IMR-90 (cell line): ENCODE data around the gene UMODL1. TPM values are rescaled to one million over a fixed set of nuclear protein-coding genes. Genes with fewer than 3 reads are reported as not detected.

Source experiments
- ATAC-seq: fragments of 200-7000 bp; cut with Tn5 transposase; 2 replicates; pipeline ENCODE4 v1.9.1; 2020; ENCODE audit warnings: low read depth, mild to moderate bottlenecking, moderate library complexity
- BruUV-seq: library from RNA; stranded (reverse); fragments of 400-500 nt; replicated peaks from 2 replicates; lab custom pipeline; 2021; lab: Mats Ljungman, UMichigan
- CTCF ChIA-PET: fragments of 300-600 bp; formaldehyde crosslinking; extraction: SDS; loops from one replicate; lab custom pipeline; 2021; ENCODE audit warnings: antibody characterized with exemption; lab: Yijun Ruan, JAX
- POLR2A ChIA-PET: fragments of 300-600 bp; sonication (Branson Sonifier 250); formaldehyde crosslinking; loops from one replicate; lab custom pipeline; 2022; ENCODE audit warnings: antibody characterized with exemption; ENCODE audit not compliant: unreplicated experiment; lab: Charles Lee
- DNase-seq: peaks from one replicate; pipeline ENCODE4 v3.0.0; 2013
- H2AFZ ChIP-seq: replicated peaks from 2 replicates; pipeline ENCODE3; 2013; ENCODE audit warnings: low read length, mild to moderate bottlenecking; ENCODE audit not compliant: poor library complexity
- H2AK5ac ChIP-seq: 2 replicates; pipeline ENCODE4 v1.6.1; 2013; ENCODE audit warnings: low read depth, low read length, inconsistent platforms
- H2AK9ac ChIP-seq: replicated peaks from 2 replicates; pipeline ENCODE3; 2013; ENCODE audit warnings: mild to moderate bottlenecking, low read depth, low read length, moderate library complexity; ENCODE audit not compliant: poor library complexity
- H2BK120ac ChIP-seq: 2 replicates; pipeline ENCODE4 v1.6.1; 2013; ENCODE audit warnings: low read depth, low read length, inconsistent platforms
- H2BK15ac ChIP-seq: 3 replicates; pipeline ENCODE4 v1.6.1; 2013; ENCODE audit warnings: low read depth, low read length, inconsistent platforms
- H2BK20ac ChIP-seq: 2 replicates; pipeline ENCODE4 v1.6.1; 2013; ENCODE audit warnings: low read depth, mild to moderate bottlenecking, inconsistent platforms, low read length, moderate library complexity
- H2BK5ac ChIP-seq: 2 replicates; pipeline ENCODE4 v1.6.1; 2013; ENCODE audit warnings: mild to moderate bottlenecking, low read depth, low read length, inconsistent platforms; ENCODE audit not compliant: poor library complexity, severe bottlenecking
- H3K14ac ChIP-seq: replicated peaks from 2 replicates; pipeline ENCODE4 v1.6.1; 2013; ENCODE audit warnings: low read depth, low read length, inconsistent platforms
- H3K18ac ChIP-seq: 2 replicates; pipeline ENCODE4 v1.6.1; 2013; ENCODE audit warnings: low read depth, low read length, control low read depth
- H3K23ac ChIP-seq: 2 replicates; pipeline ENCODE4 v1.6.1; 2013; ENCODE audit warnings: low read depth, low read length, inconsistent platforms
- H3K27ac ChIP-seq: 2 replicates; pipeline ENCODE4 v1.5.1; 2013; ENCODE audit warnings: mild to moderate bottlenecking, control low read depth, low read length; ENCODE audit not compliant: insufficient read depth
- H3K27me3 ChIP-seq: 2 replicates; pipeline ENCODE4 v1.6.1; 2013; ENCODE audit warnings: low read length; ENCODE audit not compliant: control insufficient read depth, insufficient read depth
- H3K36me3 ChIP-seq: 2 replicates; pipeline ENCODE4 v1.6.1; 2013; ENCODE audit warnings: low read length, mixed read lengths; ENCODE audit not compliant: control insufficient read depth, insufficient read depth
- H3K4ac ChIP-seq: 2 replicates; pipeline ENCODE4 v1.6.1; 2013; ENCODE audit warnings: low read depth, low read length, inconsistent platforms
- H3K4me1 ChIP-seq: 2 replicates; pipeline ENCODE4 v1.6.1; 2013; ENCODE audit warnings: low read length, mixed read lengths; ENCODE audit not compliant: control insufficient read depth, insufficient read depth
- H3K4me2 ChIP-seq: 2 replicates; pipeline ENCODE4 v1.6.1; 2013; ENCODE audit warnings: low read depth, mild to moderate bottlenecking, control low read depth, low read length, moderate library complexity
- H3K4me3 ChIP-seq: 2 replicates; pipeline ENCODE4 v1.5.1; 2013; ENCODE audit warnings: low read depth, mild to moderate bottlenecking, control low read depth, low read length, moderate library complexity; ENCODE audit not compliant: insufficient read depth
- H3K56ac ChIP-seq: 2 replicates; pipeline ENCODE4 v1.6.1; 2013; ENCODE audit warnings: low read length, inconsistent platforms; ENCODE audit not compliant: insufficient read depth; ENCODE audit errors: extremely low read depth
- H3K79me1 ChIP-seq, 2 experiments: 2 replicates each; pipeline ENCODE4 v1.6.1; 2013; ENCODE audit warnings: low read length in 2 of 2, inconsistent platforms in 1 of 2, low read depth in 1 of 2
- H3K9ac ChIP-seq: 2 replicates; pipeline ENCODE4 v1.6.1; 2013; ENCODE audit warnings: low read depth, low read length, control low read depth
- H3K9me1 ChIP-seq: 2 replicates; pipeline ENCODE4 v1.6.1; 2013; ENCODE audit warnings: low read length, inconsistent platforms; ENCODE audit not compliant: insufficient read depth
- H3K9me3 ChIP-seq: 2 replicates; pipeline ENCODE4 v1.6.1; 2013; ENCODE audit warnings: low read length; ENCODE audit not compliant: control insufficient read depth, insufficient read depth
- H4K20me1 ChIP-seq: 2 replicates; pipeline ENCODE4 v1.6.1; 2013; ENCODE audit warnings: low read length, inconsistent platforms; ENCODE audit not compliant: insufficient read depth
- H4K5ac ChIP-seq: 2 replicates; pipeline ENCODE4 v1.6.1; 2013; ENCODE audit warnings: mild to moderate bottlenecking, low read depth, low read length, control low read depth
- H4K8ac ChIP-seq, 2 experiments: 2 replicates each; pipeline ENCODE4 v1.6.1; 2013; ENCODE audit warnings: low read depth in 2 of 2, low read length in 2 of 2, control low read depth in 1 of 2, inconsistent platforms in 1 of 2
- H4K91ac ChIP-seq: 2 replicates; pipeline ENCODE4 v1.6.1; 2013; ENCODE audit warnings: low read depth, low read length, inconsistent platforms; ENCODE audit not compliant: insufficient read depth
- BHLHE40 ChIP-seq: fragments of 150-350 bp; IDR thresholded peaks from 2 replicates; pipeline ENCODE4 v1.6.1; 2016; ENCODE audit warnings: mild to moderate bottlenecking, low read depth, low read length
- CEBPB ChIP-seq: IDR thresholded peaks from 2 replicates; pipeline ENCODE4 v1.6.1; 2012; ENCODE audit warnings: low read depth, low read length, improper control_type of control experiment
- CHD1 ChIP-seq: IDR thresholded peaks from 2 replicates; pipeline ENCODE4 v1.6.1; 2012; ENCODE audit warnings: low read depth, low read length, improper control_type of control experiment
- ELK1 ChIP-seq: fragments of 150-350 bp; IDR thresholded peaks from 2 replicates; pipeline ENCODE4 v1.6.1; 2016; ENCODE audit warnings: low read depth, mild to moderate bottlenecking, low read length, moderate library complexity, borderline replicate concordance
- MAFK ChIP-seq: IDR thresholded peaks from 2 replicates; pipeline ENCODE4 v1.6.1; 2012; ENCODE audit warnings: low read depth, low read length, improper control_type of control experiment
- RAD21 ChIP-seq: IDR thresholded peaks from 2 replicates; pipeline ENCODE4 v1.6.1; 2012; ENCODE audit warnings: low read length, improper control_type of control experiment
- SMC3 ChIP-seq: fragments of 150-350 bp; IDR thresholded peaks from 2 replicates; pipeline ENCODE4 v1.6.1; 2016; ENCODE audit warnings: low read depth, mild to moderate bottlenecking, antibody characterized with exemption, low read length, moderate library complexity
- WGBS, 2 experiments: methylation state at CpG; one replicate each; pipeline versions ENCODE4 v1.1.5 to v1.1.7; 2013; ENCODE audit warnings: missing lambda C conversion rate in 2 of 2; ENCODE audit not compliant: insufficient read length in 1 of 2; ENCODE audit errors: extremely low coverage in 2 of 2; 5-methylcytosine and 5-hydroxymethylcytosine counted together
- dilution Hi-C: fragments of 300-500 bp; cut with HindIII; formaldehyde crosslinking; loops from one replicate; pipeline ENCODE4 v1.14.3; 2018; ENCODE audit warnings: low sequenced_read_pairs; ENCODE audit not compliant: unreplicated experiment
- in situ Hi-C: fragments of 300-500 bp; cut with MboI; formaldehyde crosslinking; loops from 3 replicates; pipeline ENCODE4 v1.14.3; 2019; ENCODE audit warnings: low sequenced_read_pairs, inconsistent platforms, mixed read lengths
- intact Hi-C: fragments of 100-400 bp; cut with micrococcal nuclease; formaldehyde crosslinking; loops from 2 replicates; pipeline ENCODE4 v1.10.0; 2022
- polyA plus RNA-seq, 3 experiments: library from polyadenylated mRNA; depleted of rRNA; stranded (reverse); fragments of >200 nt; gene quantifications; 2 replicates each; pipeline ENCODE4 v1.2.3, GENCODE V29; 2012; ENCODE audit warnings: low replicate concordance in 1 of 3
- total RNA-seq: library from RNA; depleted of rRNA; stranded (reverse); fragments of >200 nt; gene quantifications from 2 replicates; pipeline ENCODE4 v1.2.3, GENCODE V29; 2012
- TF ChIP-seq, protein P1 (sequence below): fragments of 150-350 bp; IDR thresholded peaks from 2 replicates; pipeline ENCODE4 v1.6.1; 2017; ENCODE audit warnings: mild to moderate bottlenecking, antibody characterized with exemption, low read length, low read depth

The UMODL1 gene
- total and polyA plus RNA-seq, 2 of the 4 experiments (the other 2 are of a cell fraction): 0.02 TPM; not detected in 1

GRCh38 chr21:42157606-42158310, 86.6 kb downstream of the UMODL1 start:
- Histone ChIP-seq H4K8ac (no peak overlapping the region), H2BK20ac (no peak overlapping the region), H3K23ac (no peak overlapping the region), H3K9me1 (no peaks in the 10 kb centered on the region), H3K18ac (no peak overlapping the region), H2AFZ (no peak overlapping the region), H3K27me3 (peaks cover 48% of the 10 kb centered on the region), H3K9ac (no peak overlapping the region), H2BK15ac (no peak overlapping the region), H3K27ac (no peak overlapping the region), H3K14ac (no peak overlapping the region), H3K56ac (no peak overlapping the region), H2AK9ac (no peak overlapping the region), H2BK5ac (no peak overlapping the region), H3K36me3 (no peaks in the 10 kb centered on the region), H3K9me3 (no peaks in the 10 kb centered on the region), H2BK120ac (no peak overlapping the region), H3K4me3 (no peak overlapping the region), H4K20me1 (no peaks in the 10 kb centered on the region), H4K91ac (no peak overlapping the region), H3K4me2 (no peak overlapping the region), H3K4me1 (no peaks in the 10 kb centered on the region), H2AK5ac (no peak overlapping the region), H3K79me1 (no peaks in the 10 kb centered on the region), H4K5ac (no peak overlapping the region), H3K4ac (no peak overlapping the region)
- BruUV-seq: no TSS peak
- no peak for TF ChIP-seq CEBPB
- TF ChIP-seq ELK1: no peak
- no peak for TF ChIP-seq RAD21
- TF ChIP-seq, protein P1, sequence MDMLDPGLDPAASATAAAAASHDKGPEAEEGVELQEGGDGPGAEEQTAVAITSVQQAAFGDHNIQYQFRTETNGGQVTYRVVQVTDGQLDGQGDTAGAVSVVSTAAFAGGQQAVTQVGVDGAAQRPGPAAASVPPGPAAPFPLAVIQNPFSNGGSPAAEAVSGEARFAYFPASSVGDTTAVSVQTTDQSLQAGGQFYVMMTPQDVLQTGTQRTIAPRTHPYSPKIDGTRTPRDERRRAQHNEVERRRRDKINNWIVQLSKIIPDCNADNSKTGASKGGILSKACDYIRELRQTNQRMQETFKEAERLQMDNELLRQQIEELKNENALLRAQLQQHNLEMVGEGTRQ: no peak
- no peak for TF ChIP-seq SMC3
- TF ChIP-seq BHLHE40: no peak
- no peak for TF ChIP-seq MAFK
- TF ChIP-seq CHD1: no peak
- ATAC-seq: no peak
- DNase-seq: no peak
- POLR2A ChIA-PET: no interaction called here
- dilution Hi-C loops: no loop called here
- 75% methylated on average over 2 of the region's 11 CpGs; no CpG with 5 or more reads in 1 of the 2 experiments for whole genome bisulfite sequencing, 2 experiments
- CTCF ChIA-PET: no interaction called here
- in situ Hi-C loops: loop anchor here (25.0 kb wide), 1 partner anchor 680 kb away; no protein-coding TSS in a partner anchor
- intact Hi-C loops: no loop called here
